Lower leg skin (tissue), 4 donors: ENCODE data around the gene WDR89. TPM values are rescaled to one million over a fixed set of nuclear protein-coding genes. Genes with fewer than 3 reads are reported as not detected.
A peak's percentile ranks its signal among the peaks of the same experiment; 100 is the strongest.
"Not testable (repeated sequence)": the region's sequence is repeated elsewhere in the genome, so short reads cannot be mapped to it uniquely, and the experiment has no call there.

Experiments used
- DNase-seq, 2 donors: peaks; one replicate each; pipeline ENCODE4 v3.0.0-alpha.2; 2019; ENCODE audit warnings: low spot score in 2 of 2
- H3K4me3 ChIP-seq: fragments of 200-600 bp; sonication (generic); 2 replicates; pipeline ENCODE4 v1.5.1; 2017; ENCODE audit warnings: mild to moderate bottlenecking, low read depth; ENCODE audit not compliant: poor library complexity, severe bottlenecking
- POLR2A ChIP-seq, 2 donors: fragments of 450-650 bp; IDR thresholded peaks; one replicate each; pipeline ENCODE4 v1.6.1; 2016 to 2017; ENCODE audit warnings: antibody characterized with exemption in 2 of 2, mild to moderate bottlenecking in 1 of 2, moderate library complexity in 1 of 2
- WGBS, 2 donors: methylation state at CpG; one replicate each; pipeline ENCODE4 v1.1.5; 2018; 5-methylcytosine and 5-hydroxymethylcytosine counted together
- intact Hi-C: fragments of 100-400 bp; cut with DNase I; formaldehyde crosslinking; loops from one replicate; pipeline ENCODE4 v1.15.0; 2023; ENCODE audit warnings: low total_unique reads
- total RNA-seq, 4 donors: library from RNA; depleted of rRNA; stranded (reverse); fragments of >200 nt; gene quantifications; one replicate each; pipeline ENCODE4 v1.1.0, GENCODE V29; 2016
- TF ChIP-seq, protein P1 (sequence below), 3 donors: fragments of 450-650 bp; IDR thresholded peaks; one replicate each; pipeline ENCODE4 v1.5.1; 2016; ENCODE audit warnings: antibody characterized with exemption in 3 of 3, mild to moderate bottlenecking in 3 of 3, moderate library complexity in 2 of 3

Gene WDR89
- total RNA-seq, 4 donors from 2014 or later, result 2.2 to 8.9 (median 6.8) TPM

DNA sequence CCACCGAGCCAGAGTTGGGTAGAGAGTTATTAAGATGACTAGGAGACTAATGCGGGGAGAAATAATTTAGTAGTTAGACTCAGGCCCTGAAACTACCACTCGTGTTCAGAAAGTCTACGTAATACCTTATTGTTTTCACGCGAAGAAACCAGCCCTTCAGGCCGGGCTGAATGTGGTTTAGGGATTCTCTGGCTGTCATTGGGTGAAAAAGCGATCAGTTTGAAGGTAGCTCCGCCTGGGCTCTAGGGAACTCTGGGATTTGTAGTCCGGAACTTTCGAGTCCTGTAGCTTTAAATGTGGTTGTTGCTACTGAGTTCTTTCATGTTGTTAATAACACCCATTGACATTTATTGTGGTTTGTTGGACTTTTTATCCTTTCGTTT is 549 bp upstream of the WDR89 start:
- H3K4me3 ChIP-seq, result no peak overlapping the region
- WGBS, 2 donors, result 0% methylated on average over 12 of the region's 12 CpGs
- intact Hi-C loops, result no loop called here
- TF ChIP-seq, protein P1, sequence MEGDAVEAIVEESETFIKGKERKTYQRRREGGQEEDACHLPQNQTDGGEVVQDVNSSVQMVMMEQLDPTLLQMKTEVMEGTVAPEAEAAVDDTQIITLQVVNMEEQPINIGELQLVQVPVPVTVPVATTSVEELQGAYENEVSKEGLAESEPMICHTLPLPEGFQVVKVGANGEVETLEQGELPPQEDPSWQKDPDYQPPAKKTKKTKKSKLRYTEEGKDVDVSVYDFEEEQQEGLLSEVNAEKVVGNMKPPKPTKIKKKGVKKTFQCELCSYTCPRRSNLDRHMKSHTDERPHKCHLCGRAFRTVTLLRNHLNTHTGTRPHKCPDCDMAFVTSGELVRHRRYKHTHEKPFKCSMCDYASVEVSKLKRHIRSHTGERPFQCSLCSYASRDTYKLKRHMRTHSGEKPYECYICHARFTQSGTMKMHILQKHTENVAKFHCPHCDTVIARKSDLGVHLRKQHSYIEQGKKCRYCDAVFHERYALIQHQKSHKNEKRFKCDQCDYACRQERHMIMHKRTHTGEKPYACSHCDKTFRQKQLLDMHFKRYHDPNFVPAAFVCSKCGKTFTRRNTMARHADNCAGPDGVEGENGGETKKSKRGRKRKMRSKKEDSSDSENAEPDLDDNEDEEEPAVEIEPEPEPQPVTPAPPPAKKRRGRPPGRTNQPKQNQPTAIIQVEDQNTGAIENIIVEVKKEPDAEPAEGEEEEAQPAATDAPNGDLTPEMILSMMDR (IDR thresholded peaks at IDR 0.05), result no peak
- no peak for TF ChIP-seq POLR2A (IDR thresholded peaks at IDR 0.05)
- DNase-seq, result peak; percentile 92 to 95

- TF ChIP-seq, protein P1 (IDR thresholded peaks at IDR 0.05), result no peak
- no peak for TF ChIP-seq POLR2A (IDR thresholded peaks at IDR 0.05)
- intact Hi-C loops, result no loop called here
- no peak for DNase-seq
- no peak overlapping the region for H3K4me3 ChIP-seq
- WGBS, 2 donors, result 82 to 96% methylated on average over 1 of the region's 1 CpG
These were observed 3.2 kb downstream of the WDR89 start for GRCh38 chr14:63638493-63638892.

GRCh38 chr14:63636094-63636635 is 5.5 kb downstream of the WDR89 start:
- DNase-seq, intact Hi-C loops, H3K4me3 ChIP-seq: not testable (repeated sequence)
- 95 to 96% methylated on average over 4 of the region's 4 CpGs for WGBS, 2 donors

GRCh38 chr14:63633801-63634200 is 7.9 kb downstream of the WDR89 start:
- WGBS, 2 donors, result 82 to 85% methylated on average over 7 of the region's 7 CpGs
- no peak overlapping the region for H3K4me3 ChIP-seq
- TF ChIP-seq, protein P1 (IDR thresholded peaks at IDR 0.05), result no peak
- TF ChIP-seq POLR2A (IDR thresholded peaks at IDR 0.05), result no peak
- DNase-seq, result no peak
- intact Hi-C loops, result no loop called here

- DNase-seq, result no peak
- intact Hi-C loops, result no loop called here
- no peak for TF ChIP-seq POLR2A (IDR thresholded peaks at IDR 0.05)
- TF ChIP-seq, protein P1 (IDR thresholded peaks at IDR 0.05), result no peak
- H3K4me3 ChIP-seq, result no peak overlapping the region
These were observed 8.6 kb downstream of the WDR89 start for GRCh38 chr14:63632932-63633514.

- WGBS, 2 donors, result 81 to 85% methylated on average over 4 of the region's 4 CpGs
- TF ChIP-seq POLR2A (IDR thresholded peaks at IDR 0.05), result no peak
- TF ChIP-seq, protein P1 (IDR thresholded peaks at IDR 0.05), result no peak
These were observed 17.0 kb downstream of the WDR89 start for GRCh38 chr14:63624701-63625100.

More at GRCh38 chr14:63624701-63625100, 17.0 kb downstream of the WDR89 start:
- intact Hi-C loops, result no loop called here
- H3K4me3 ChIP-seq, result no peak overlapping the region
- DNase-seq, result no peak
